Measurements from ENCODE around the gene USP36.

- no peak for TF ChIP-seq EZH2 (IDR thresholded peaks at IDR 0.05)
- TF ChIP-seq POLR2AphosphoS5 (IDR thresholded peaks at IDR 0.05; ENCODE audit: borderline replicate concordance, low read depth, low read length), result no peak
Measured at GRCh38 chr17:78823282-78824046, 17.1 kb downstream of the USP36 start.
